CD8-positive, alpha-beta memory T cell (primary cell): ENCODE measurements around the gene CPA5. TPM values are rescaled to one million over a fixed set of nuclear protein-coding genes. Genes with fewer than 3 reads are reported as not detected.

Source experiments
- CTCF ChIA-PET: fragments of 350-600 bp; sonication (Branson Sonifier 250); formaldehyde crosslinking; loops from one replicate; lab custom pipeline; 2021; ENCODE audit warnings: antibody characterized with exemption; lab: Charles Lee
- POLR2A ChIA-PET: fragments of 350-600 bp; sonication (Branson Sonifier 250); formaldehyde crosslinking; loops from one replicate; lab custom pipeline; 2021; ENCODE audit warnings: antibody characterized with exemption; lab: Charles Lee
- DNase-seq, 5 donors: peaks; one replicate each; pipeline versions ENCODE4 v3.0.0 to v3.0.0-alpha.2; 2020 to 2022; ENCODE audit warnings: mixed read lengths in 1 of 5
- H3K27ac ChIP-seq: one replicate; pipeline ENCODE4 v1.7.0; 2013; ENCODE audit warnings: low read depth, mild to moderate bottlenecking, low read length, moderate library complexity
- H3K27me3 ChIP-seq: 2 replicates; pipeline ENCODE4 v1.7.0; 2013; ENCODE audit warnings: low read length, mild to moderate bottlenecking; ENCODE audit not compliant: insufficient read depth, poor library complexity, severe bottlenecking
- H3K36me3 ChIP-seq: 2 replicates; pipeline ENCODE4 v1.7.0; 2013; ENCODE audit warnings: mild to moderate bottlenecking, low read length, moderate library complexity; ENCODE audit not compliant: insufficient read depth
- H3K4me1 ChIP-seq: 2 replicates; pipeline ENCODE4 v1.7.0; 2013; ENCODE audit warnings: mild to moderate bottlenecking, low read length, moderate library complexity; ENCODE audit not compliant: insufficient read depth
- H3K4me3 ChIP-seq: 2 replicates; pipeline ENCODE4 v1.7.0; 2013; ENCODE audit warnings: mild to moderate bottlenecking, low read length
- H3K9me3 ChIP-seq: 2 replicates; pipeline ENCODE4 v1.7.0; 2013; ENCODE audit warnings: mild to moderate bottlenecking, low read length
- H3K27ac Mint-ChIP-seq, 8 donors: one replicate each; pipeline ENCODE4 v1.8.0; 2020 to 2021; ENCODE audit warnings: mixed read lengths in 8 of 8, mild to moderate bottlenecking in 6 of 8, inconsistent platforms in 3 of 8, moderate library complexity in 3 of 8
- H3K27me3 Mint-ChIP-seq, 2 donors: one replicate each; pipeline ENCODE4 v1.8.0; 2020 to 2021; ENCODE audit warnings: mixed read lengths in 2 of 2, mild to moderate bottlenecking in 1 of 2, moderate library complexity in 1 of 2
- H3K36me3 Mint-ChIP-seq, 3 donors: one replicate each; pipeline ENCODE4 v1.8.0; 2020 to 2021; ENCODE audit warnings: mixed read lengths in 3 of 3, inconsistent platforms in 1 of 3, mild to moderate bottlenecking in 1 of 3
- H3K4me1 Mint-ChIP-seq, 3 donors: one replicate each; pipeline ENCODE4 v1.8.0; 2020 to 2021; ENCODE audit warnings: mixed read lengths in 3 of 3, inconsistent platforms in 1 of 3, mild to moderate bottlenecking in 1 of 3
- H3K4me3 Mint-ChIP-seq, 7 donors: one replicate each; pipeline ENCODE4 v1.8.0; 2020 to 2021; ENCODE audit warnings: mixed read lengths in 7 of 7, mild to moderate bottlenecking in 6 of 7, moderate library complexity in 4 of 7, inconsistent platforms in 2 of 7
- H3K9me3 Mint-ChIP-seq, 5 donors: one replicate each; pipeline ENCODE4 v1.8.0; 2020 to 2022; ENCODE audit warnings: mixed read lengths in 5 of 5, mild to moderate bottlenecking in 3 of 5, moderate library complexity in 2 of 5, inconsistent platforms in 1 of 5
- polyA plus RNA-seq: library from polyadenylated mRNA; unstranded; fragments of 300-500 nt; fragmentation: Illumina TruSeq; gene quantifications from one replicate; pipeline ENCODE4 v1.2.3, GENCODE V29; 2021
- total RNA-seq, 2 experiments: library from RNA; stranded (reverse); gene quantifications; one replicate each; pipeline ENCODE4 v1.2.3, GENCODE V29; 2021

The CPA5 gene
- total and polyA plus RNA-seq, 3 experiments from 2014 or later, result 1.0 to 30.5 (median 2.0) TPM

GRCh38 chr7:130365511-130366441 lies 21.2 kb downstream of the CPA5 start:
- Histone ChIP-seq H3K4me3 (no peak overlapping the region), H3K9me3 (no peaks in the 10 kb centered on the region), H3K36me3 (no peaks in the 10 kb centered on the region), H3K27me3 (no peaks in the 10 kb centered on the region), H3K27ac (no peak overlapping the region), H3K4me1 (peaks cover 15% of the 10 kb centered on the region)
- Mint-ChIP-seq H3K27me3 (peaks cover 11% of the 10 kb centered on the region in 2 donors), H3K4me3 (peak overlapping the region in 4 of 7 donors; percentile 12 to 53 (median 31)), H3K4me1 (peaks cover 24 to 43% (median 33%) of the 10 kb centered on the region in 3 donors), H3K27ac (peak overlapping the region in 5 of 8 donors; percentile 13 to 93 (median 72)), H3K9me3 (peaks cover 0 to 4% (median 0%) of the 10 kb centered on the region in 5 donors), H3K36me3 (peaks cover 0 to 3% (median 0%) of the 10 kb centered on the region in 3 donors)
- ChIA-PET POLR2A (no interaction called here), CTCF (no interaction called here)
- DNase-seq, result peak in 1 of 5 donors; percentile 54

- H3K27ac ChIP-seq, result no peak overlapping the region
- ChIA-PET POLR2A (no interaction called here), CTCF (no interaction called here)
- H3K4me3 Mint-ChIP-seq, result peak overlapping the region; percentile 70 to 91 (median 74)
- H3K9me3 ChIP-seq, result no peaks in the 10 kb centered on the region
- peaks cover 0 to 2% (median 0%) of the 10 kb centered on the region in 5 donors for H3K9me3 Mint-ChIP-seq
- H3K27ac Mint-ChIP-seq, result peak overlapping the region; percentile 13 to 93 (median 82)
- no peaks in the 10 kb centered on the region for H3K36me3 ChIP-seq
- no peaks in the 10 kb centered on the region for H3K27me3 ChIP-seq
- H3K4me3 ChIP-seq, result no peak overlapping the region
- no peaks in the 10 kb centered on the region for H3K36me3 Mint-ChIP-seq
- peaks cover 7 to 10% of the 10 kb centered on the region in 2 donors for H3K27me3 Mint-ChIP-seq
- peaks cover 24 to 43% (median 33%) of the 10 kb centered on the region in 3 donors for H3K4me1 Mint-ChIP-seq
- DNase-seq, result no peak
- H3K4me1 ChIP-seq, result peaks cover 15% of the 10 kb centered on the region
Observed at GRCh38 chr7:130366564-130366963, 21.9 kb downstream of the CPA5 start.

DNA sequence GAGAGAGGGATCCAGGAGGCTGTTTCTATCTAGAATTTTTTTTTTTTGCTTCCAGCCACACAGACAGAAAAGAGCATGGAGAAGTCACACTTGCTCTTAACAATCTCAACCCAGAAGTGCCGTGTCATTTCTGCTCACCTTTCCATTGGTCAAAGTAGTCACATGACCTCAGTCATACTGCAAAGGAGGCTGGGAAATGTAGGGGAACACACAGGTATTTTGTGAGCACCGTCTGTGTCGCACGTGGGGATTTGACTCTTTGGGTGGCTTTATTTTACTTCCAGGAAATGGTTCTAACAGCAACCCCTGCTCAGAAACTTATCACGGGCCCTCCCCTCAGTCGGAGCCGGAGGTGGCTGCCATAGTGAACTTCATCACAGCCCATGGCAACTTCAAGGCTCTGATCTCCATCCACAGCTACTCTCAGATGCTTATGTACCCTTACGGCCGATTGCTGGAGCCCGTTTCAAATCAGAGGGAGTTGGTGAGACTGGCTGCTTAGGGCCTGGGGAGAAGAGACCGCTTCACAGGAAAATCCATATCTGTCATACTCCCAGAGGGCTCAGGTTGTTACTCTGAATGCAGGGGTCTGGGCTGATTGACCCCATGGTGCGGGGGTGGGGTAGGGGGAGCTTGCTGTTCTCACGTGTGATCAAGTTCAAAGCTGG lies 22.6 kb downstream of the CPA5 start:
- H3K4me1 Mint-ChIP-seq, result peaks cover 24 to 43% (median 33%) of the 10 kb centered on the region in 3 donors
- no peak overlapping the region for H3K27ac ChIP-seq
- peaks cover 7 to 10% of the 10 kb centered on the region in 2 donors for H3K27me3 Mint-ChIP-seq
- no peaks in the 10 kb centered on the region for H3K9me3 Mint-ChIP-seq
- peaks cover 15% of the 10 kb centered on the region for H3K4me1 ChIP-seq
- H3K36me3 Mint-ChIP-seq, result peaks cover 0 to 2% (median 0%) of the 10 kb centered on the region in 3 donors
- peak overlapping the region; percentile 70 to 91 (median 74) for H3K4me3 Mint-ChIP-seq
- ChIA-PET CTCF (no interaction called here), POLR2A (interaction anchor here (0.6 kb wide), 1 partner anchor 27 kb away, joined by 3 read pairs; no protein-coding TSS in a partner anchor)
- H3K27ac Mint-ChIP-seq, result peak overlapping the region; percentile 43 to 93 (median 85)
- H3K36me3 ChIP-seq, result no peaks in the 10 kb centered on the region
- H3K27me3 ChIP-seq, result no peaks in the 10 kb centered on the region
- DNase-seq, result peak in 3 of 5 donors; percentile 62 to 81 (median 65)
- H3K4me3 ChIP-seq, result no peak overlapping the region
- no peaks in the 10 kb centered on the region for H3K9me3 ChIP-seq

DNA sequence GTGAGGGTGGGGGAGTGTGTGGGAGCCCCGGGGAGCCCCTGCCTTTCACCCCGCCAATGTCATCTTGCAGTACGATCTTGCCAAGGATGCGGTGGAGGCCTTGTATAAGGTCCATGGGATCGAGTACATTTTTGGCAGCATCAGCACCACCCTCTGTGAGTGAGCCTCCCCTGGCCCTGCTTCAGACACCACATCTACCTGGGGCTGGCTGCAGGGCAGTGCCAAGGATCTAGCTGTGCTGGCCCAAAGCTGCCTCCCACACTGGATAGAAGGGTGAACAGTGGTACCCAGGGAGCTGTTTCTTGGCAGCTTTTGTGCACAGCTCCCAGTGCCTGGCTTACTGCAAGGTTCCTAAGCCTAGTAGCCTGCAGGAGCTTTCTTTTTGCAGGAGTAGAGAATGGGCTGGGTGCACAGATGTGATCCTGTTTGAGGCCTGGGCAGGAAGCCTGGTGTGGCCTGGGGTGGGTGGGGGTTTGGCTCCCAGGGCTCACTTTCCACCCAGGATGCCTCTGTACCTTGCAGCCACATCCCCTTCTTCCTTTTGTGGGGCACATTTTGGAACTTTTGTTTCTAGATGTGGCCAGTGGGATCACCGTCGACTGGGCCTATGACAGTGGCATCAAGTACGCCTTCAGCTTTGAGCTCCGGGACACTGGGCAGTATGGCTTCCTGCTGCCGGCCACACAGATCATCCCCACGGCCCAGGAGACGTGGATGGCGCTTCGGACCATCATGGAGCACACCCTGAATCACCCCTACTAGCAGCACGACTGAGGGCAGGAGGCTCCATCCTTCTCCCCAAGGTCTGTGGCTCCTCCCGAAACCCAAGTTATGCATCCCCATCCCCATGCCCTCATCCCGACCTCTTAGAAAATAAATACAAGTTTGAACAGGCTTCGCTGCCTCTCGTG lies 23.5 kb downstream of the CPA5 start:
- CTCF ChIA-PET, result no interaction called here

DNA sequence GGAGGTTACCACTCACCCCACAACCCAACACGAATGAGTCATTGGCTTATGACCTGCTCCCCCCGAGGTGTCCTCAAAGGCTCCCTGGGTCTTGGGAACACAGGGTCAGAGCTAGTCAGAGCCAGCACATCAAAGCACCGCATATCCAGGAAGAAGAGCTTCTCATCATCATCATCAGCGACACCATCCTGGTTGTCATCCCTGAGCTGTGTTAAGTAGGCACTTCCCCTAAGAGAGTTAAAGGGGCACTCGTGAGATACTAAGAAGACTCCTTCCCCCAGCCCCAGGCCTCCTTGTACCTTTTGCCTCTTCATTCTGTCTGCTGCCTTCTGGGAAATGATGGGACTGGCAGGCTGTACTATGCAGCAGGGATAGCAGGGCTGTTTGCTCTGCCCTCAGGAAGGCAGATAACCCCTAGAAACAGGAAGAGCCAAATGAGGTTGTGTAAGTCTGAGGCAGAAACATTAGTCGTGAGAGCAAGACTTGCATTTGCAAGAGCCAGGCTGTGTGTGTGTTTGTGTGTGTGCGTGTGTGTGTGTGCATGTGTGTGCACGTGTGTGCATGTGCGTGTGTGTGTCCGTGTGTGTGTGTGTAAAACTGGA lies 24.6 kb downstream of the CPA5 start:
- H3K27me3 Mint-ChIP-seq, result peaks cover 0 to 3% of the 10 kb centered on the region in 2 donors
- ChIA-PET CTCF (no interaction called here), POLR2A (no interaction called here)
- H3K27me3 ChIP-seq, result no peaks in the 10 kb centered on the region
- no peak overlapping the region for H3K27ac ChIP-seq
- peak overlapping the region in 6 of 7 donors; percentile 0 to 77 (median 36) for H3K4me3 Mint-ChIP-seq
- peaks cover 0 to 2% (median 0%) of the 10 kb centered on the region in 3 donors for H3K36me3 Mint-ChIP-seq
- peak in 1 of 5 donors; percentile 32 for DNase-seq
- no peaks in the 10 kb centered on the region for H3K9me3 ChIP-seq
- no peaks in the 10 kb centered on the region for H3K36me3 ChIP-seq
- peaks cover 24 to 43% (median 33%) of the 10 kb centered on the region in 3 donors for H3K4me1 Mint-ChIP-seq
- H3K4me3 ChIP-seq, result no peak overlapping the region
- peak overlapping the region; percentile 1 to 93 (median 48) for H3K27ac Mint-ChIP-seq
- H3K9me3 Mint-ChIP-seq, result no peaks in the 10 kb centered on the region
- H3K4me1 ChIP-seq, result peaks cover 15% of the 10 kb centered on the region

More for the DNA sequence above, 23.5 kb downstream of the CPA5 start:
- Histone ChIP-seq H3K9me3 (no peaks in the 10 kb centered on the region), H3K27ac (peak overlapping the region; percentile 12), H3K27me3 (no peaks in the 10 kb centered on the region), H3K4me3 (no peak overlapping the region), H3K36me3 (no peaks in the 10 kb centered on the region), H3K4me1 (peaks cover 15% of the 10 kb centered on the region)
- Mint-ChIP-seq H3K9me3 (no peaks in the 10 kb centered on the region), H3K27me3 (peaks cover 4 to 9% of the 10 kb centered on the region in 2 donors), H3K36me3 (peaks cover 0 to 2% (median 0%) of the 10 kb centered on the region in 3 donors), H3K4me1 (peaks cover 24 to 43% (median 33%) of the 10 kb centered on the region in 3 donors), H3K27ac (peak overlapping the region; percentile 43 to 93 (median 74)), H3K4me3 (peak overlapping the region; percentile 26 to 91 (median 71))
- peak in 1 of 5 donors; percentile 18 for DNase-seq
- POLR2A ChIA-PET, result interaction anchor here (0.6 kb wide), 1 partner anchor 26 kb away, joined by 3 read pairs; no protein-coding TSS in a partner anchor

DNA sequence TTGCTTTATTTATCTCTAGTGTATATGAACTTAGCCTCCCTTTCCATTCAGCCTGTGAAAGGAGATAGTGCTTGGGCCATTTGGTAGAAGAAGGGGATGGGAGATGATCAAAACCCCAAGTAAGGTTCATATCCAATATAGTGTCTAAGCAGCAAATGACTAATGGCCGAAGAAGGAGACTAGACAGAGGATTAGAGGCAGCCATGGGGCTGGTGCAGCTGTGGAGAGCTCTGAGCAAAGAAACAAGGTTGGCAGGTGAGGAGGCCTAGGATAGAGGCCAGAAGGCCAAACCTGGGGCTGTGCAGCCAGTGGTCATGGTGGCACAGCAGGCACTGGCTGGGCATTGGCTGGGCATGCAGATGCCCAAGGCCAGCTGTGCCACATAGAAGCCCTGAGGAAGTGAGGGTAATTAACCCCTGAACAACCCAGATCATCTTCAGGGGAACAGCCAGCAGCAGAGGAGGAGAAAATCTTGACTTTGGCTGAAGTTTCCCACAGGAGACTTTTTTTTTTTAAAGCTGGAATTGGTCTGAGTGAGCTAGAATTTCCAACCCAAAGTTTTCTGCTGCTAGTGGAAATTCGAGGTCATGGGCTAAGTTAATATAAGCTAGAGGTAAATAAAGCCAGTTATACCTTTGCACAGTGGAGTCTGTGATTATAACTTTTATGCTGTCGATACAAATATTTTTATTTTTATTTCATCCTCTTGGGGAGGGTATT lies 25.4 kb downstream of the CPA5 start:
- Histone ChIP-seq H3K36me3 (no peaks in the 10 kb centered on the region), H3K4me1 (peaks cover 15% of the 10 kb centered on the region), H3K27ac (no peak overlapping the region), H3K9me3 (no peaks in the 10 kb centered on the region), H3K27me3 (no peaks in the 10 kb centered on the region), H3K4me3 (no peak overlapping the region)
- ChIA-PET CTCF (no interaction called here), POLR2A (no interaction called here)
- peaks cover 0 to 2% (median 0%) of the 10 kb centered on the region in 3 donors for H3K36me3 Mint-ChIP-seq
- H3K4me1 Mint-ChIP-seq, result peaks cover 24 to 43% (median 33%) of the 10 kb centered on the region in 3 donors
- peaks cover 0 to 3% of the 10 kb centered on the region in 2 donors for H3K27me3 Mint-ChIP-seq
- no peak overlapping the region for H3K4me3 Mint-ChIP-seq
- DNase-seq, result no peak
- H3K9me3 Mint-ChIP-seq, result no peaks in the 10 kb centered on the region
- peak overlapping the region in 7 of 8 donors; percentile 5 to 93 (median 57) for H3K27ac Mint-ChIP-seq
